Measurements from ENCODE around the gene JDP2.
"Not testable (repeated sequence)": the region's sequence is repeated elsewhere in the genome, so short reads cannot be mapped to it uniquely, and the experiment has no call there.

The JDP2 gene, protein sequence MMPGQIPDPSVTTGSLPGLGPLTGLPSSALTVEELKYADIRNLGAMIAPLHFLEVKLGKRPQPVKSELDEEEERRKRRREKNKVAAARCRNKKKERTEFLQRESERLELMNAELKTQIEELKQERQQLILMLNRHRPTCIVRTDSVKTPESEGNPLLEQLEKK

GRCh38 chr14:75427482-75428229 is at the start of gene JDP2:
Gene JDP2, plus strand, starts transcription at chr14:75428022. Its CDS starts 9,899 bp downstream, at chr14:75437921.
- peak; percentile 86 for DNase-seq (ENCODE audit: low read depth, low spot score)

DNA sequence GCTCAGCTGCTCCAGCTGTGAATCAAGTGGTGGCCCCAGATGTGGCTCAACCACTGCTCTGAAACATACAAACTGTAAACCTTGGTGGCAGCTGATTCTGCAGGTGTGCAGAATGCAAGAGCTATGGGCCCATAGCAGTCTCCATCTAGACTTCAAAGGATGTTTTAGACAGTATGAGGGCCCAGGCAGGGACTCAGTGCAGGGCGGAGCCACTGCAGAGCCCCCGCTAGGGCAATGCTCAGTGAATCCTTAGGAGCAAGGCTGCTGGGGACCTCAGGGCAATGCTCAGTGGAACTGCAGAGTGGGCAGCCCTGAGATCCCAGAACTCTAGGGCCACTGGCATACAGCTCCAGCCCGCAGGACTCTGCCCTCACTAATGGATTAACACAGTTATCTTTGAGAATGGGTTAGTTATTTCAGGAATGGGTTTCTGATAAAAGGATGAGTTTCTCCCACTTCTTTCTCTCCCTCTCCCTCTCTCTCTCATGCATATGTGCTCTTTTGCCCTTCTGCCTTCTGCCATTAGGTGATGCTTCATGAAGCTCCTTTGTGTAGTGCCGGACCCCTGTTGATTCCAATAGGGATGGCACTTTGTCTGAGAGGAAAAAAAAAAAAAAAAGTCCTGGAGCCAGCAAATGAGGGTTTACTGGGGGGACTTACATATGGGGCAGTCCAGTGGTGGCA is 48.4 kb upstream of the JDP2 start:
- DNase-seq (ENCODE audit: low read depth, low spot score), result peak; percentile 15

- DNase-seq (ENCODE audit: low read depth, low spot score), result no peak
Observed at GRCh38 chr14:75379930-75380270, 47.9 kb upstream of the JDP2 start.

DNA sequence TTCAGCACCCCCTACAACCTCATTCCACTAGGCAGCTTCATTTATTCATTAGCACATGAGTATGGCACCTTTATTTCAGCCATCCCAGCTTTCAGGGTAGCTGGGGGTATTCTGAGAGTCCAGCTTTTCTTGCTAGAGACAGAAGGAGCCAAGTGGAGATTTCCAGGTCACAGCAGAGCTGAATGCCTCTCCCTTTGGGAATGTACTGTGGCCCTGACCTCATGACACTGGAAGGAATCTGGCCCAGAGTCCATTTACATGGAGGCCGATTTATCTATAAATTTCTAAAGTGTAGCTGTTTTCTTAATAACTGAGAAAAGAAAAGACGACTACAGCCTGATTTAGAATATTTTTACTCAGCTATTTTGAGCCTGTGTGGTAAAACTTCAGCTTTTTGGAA is 47.2 kb upstream of the JDP2 start:
- DNase-seq (ENCODE audit: low read depth, low spot score), result no peak

DNA sequence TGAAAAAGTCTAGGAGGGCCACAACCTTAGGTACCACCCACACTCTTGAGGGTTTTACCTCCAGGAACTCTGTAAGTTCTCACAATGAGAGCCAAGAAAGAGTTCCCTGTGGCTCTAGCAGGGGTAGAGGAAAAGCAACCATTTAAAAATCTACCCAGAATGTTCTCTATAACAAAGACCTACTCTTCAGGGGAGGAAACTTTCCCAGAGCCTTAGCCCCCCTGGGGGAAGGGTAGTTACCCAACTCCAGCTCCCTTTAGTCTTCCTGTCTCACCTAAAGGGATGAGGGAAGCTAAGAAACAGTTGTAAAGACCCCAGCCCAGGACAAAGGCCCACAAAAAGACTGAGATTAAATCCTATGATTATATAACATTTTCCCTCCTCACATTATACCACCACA is 46.2 kb upstream of the JDP2 start:
- DNase-seq (ENCODE audit: low read depth, low spot score), result no peak

- DNase-seq (ENCODE audit: low read depth, low spot score), result not testable (repeated sequence)
Observed at GRCh38 chr14:75383219-75383618, 44.6 kb upstream of the JDP2 start.

DNA sequence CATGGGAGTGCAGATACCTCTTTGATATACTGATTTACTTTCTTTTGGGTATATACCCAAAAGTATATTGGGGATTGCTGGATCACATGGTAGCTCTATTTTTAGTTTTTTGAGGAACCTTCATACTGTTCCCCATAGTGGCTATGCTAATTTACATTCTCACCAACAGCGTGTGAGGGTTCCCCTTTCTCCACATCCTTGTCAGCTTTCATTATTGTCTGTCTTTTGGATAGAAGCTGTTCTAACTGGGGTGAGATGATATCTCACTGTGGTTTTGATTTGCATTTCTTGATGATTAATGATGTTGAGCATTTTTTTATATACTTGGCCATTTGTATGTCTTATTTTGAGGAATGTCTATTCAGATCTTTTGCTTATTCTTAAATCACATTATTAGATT is 44.1 kb upstream of the JDP2 start:
- DNase-seq (ENCODE audit: low read depth, low spot score), result no peak

- no peak for DNase-seq (ENCODE audit: low read depth, low spot score)
Observed at GRCh38 chr14:75389679-75390078, 38.1 kb upstream of the JDP2 start.

DNA sequence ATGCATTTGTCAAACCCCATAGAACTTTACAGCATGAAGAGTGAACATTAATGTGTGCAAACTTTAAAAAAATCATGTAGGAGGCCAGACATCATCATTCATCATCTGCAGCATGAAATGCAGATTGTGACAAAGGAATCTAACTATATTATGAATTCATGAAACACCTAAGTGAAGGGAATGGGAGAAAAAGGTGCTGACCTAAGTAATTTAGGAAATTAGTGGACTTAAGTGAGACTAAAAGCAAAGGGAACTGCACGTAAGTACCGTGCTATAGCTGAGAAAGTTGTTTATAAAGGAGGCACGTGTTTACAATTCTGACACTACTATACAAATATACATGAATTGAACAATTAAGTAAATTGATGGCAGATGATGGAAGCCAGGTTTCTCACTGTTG is 37.6 kb upstream of the JDP2 start:
- no peak for DNase-seq (ENCODE audit: low read depth, low spot score)

GRCh38 chr14:75391953-75392352 is 35.9 kb upstream of the JDP2 start:
- DNase-seq (ENCODE audit: low read depth, low spot score), result no peak

DNA sequence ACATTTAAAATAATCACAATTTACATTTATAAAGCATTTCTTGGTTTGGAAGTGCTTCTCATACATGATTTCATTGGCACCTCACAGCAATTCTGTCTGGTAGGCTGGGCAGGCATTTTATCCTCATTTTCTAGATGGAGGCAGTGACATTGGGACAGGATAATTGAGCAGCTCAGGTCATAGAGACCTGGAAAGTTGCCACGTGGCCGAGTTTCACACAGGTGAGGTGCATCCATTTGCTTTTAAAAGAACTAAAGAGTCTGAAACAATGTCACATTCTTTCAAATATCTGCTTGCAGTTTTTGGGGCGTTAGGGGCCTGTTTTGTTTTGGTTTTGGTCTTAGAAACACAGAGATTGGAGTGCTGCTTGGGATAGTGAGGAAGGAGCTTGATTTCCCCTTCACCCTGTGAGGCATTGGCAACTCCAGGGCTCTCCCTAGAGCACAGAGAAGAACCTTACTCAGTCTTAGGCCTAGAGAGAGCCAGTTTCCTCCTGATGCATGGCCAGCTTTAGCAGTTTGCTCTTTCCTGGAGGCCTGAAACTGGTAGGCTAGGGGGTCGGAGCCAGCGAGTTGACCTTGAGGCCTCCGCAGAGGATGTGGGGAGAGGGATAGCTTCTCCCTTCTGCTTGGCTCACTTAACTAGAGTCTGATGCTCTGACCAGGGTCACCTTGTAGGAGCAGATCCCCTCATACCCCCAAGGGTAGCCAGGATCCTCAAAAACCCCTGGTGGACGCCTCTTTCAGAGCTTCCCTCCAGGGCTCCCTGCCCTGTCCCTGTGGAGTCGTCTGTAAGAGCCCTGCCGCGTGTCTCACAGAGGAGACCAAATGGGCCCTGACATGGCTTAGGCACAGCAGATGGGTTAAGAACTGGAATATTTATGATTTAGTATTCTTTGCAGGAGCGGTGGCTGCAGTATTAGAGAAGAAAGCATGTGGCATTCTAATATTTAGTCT is 34.9 kb upstream of the JDP2 start:
- DNase-seq (ENCODE audit: low read depth, low spot score), result no peak

DNA sequence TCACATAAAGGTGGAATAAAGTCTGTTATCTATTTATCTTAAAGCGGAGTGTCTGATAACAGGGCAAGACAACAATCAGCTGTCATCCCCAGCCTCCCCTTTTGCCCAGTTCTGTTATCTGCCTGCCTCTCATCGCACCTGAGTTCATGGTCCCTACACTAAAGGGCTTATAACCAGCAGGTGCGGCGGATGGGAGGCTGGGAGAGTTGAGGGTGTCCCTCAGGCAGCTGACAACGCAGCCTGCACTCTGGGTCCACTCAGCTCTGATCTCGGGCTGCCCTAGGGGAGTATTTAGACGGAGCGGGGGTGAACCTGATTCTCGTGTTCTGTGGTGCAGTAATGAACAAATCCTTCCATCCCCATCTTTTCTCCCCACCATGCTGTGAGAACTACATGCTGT is 34.0 kb upstream of the JDP2 start:
- DNase-seq (ENCODE audit: low read depth, low spot score), result no peak

DNA sequence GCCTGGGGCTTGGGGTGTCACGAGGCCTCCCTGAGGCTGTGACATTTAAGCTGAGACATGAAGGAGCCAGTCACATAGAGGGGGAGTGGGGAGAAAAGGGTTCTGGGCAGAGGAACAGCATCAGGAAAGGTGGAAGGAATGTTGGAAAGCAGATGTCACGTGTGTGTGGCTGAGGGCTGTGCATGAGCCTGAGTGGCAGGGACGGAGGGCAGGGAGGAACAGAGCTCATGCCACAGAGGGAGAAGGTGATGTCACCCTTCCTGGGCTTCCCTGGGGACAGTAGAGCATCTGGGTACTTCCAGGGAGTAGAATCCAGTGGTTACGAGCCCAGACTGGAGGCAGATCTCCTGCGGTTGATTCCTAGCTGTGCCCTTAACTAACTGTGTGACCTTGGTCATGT is 32.0 kb upstream of the JDP2 start:
- no peak for DNase-seq (ENCODE audit: low read depth, low spot score)

- DNase-seq (ENCODE audit: low read depth, low spot score), result no peak
Observed at GRCh38 chr14:75399321-75399720, 28.5 kb upstream of the JDP2 start.

GRCh38 chr14:75399843-75400775 is 27.7 kb upstream of the JDP2 start:
- DNase-seq (ENCODE audit: low read depth, low spot score), result peak; percentile 42

- DNase-seq (ENCODE audit: low read depth, low spot score), result peak; percentile 64
Observed at GRCh38 chr14:75401361-75401760, 26.5 kb upstream of the JDP2 start.

DNA sequence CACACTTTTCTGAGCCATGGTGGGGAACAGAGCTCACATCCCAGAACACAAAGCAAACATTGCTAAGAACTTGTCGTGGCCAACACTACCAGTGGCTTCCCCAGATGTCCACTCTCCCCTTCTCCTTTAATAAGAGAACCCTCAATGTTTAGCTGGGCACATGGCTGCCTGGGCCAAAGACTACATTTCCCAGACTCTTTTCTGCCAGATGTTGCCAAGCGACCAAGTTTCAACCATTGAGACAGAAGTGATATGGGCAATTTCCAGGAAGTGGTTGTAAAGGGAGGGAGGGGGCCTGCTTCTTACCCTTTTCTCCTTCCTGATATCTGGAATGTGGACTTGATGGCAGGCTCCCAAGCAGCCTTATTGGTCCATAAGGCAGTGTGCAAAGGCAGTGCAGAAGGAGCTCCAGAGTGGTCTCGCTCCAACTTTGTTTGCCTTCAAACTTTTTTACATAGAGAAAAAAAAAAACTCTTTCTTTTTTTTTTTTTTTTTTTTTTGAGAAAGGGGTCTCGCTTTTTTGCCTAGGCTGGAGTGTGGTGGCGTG is 24.9 kb upstream of the JDP2 start:
- DNase-seq (ENCODE audit: low read depth, low spot score), result no peak

- DNase-seq (ENCODE audit: low read depth, low spot score), result no peak
Observed at GRCh38 chr14:75404847-75405246, 23.0 kb upstream of the JDP2 start.

GRCh38 chr14:75406102-75406501 is 21.7 kb upstream of the JDP2 start:
- no peak for DNase-seq (ENCODE audit: low read depth, low spot score)

- DNase-seq (ENCODE audit: low read depth, low spot score), result no peak
Observed at GRCh38 chr14:75406856-75407255, 21.0 kb upstream of the JDP2 start.

Measured in ELF-1 (cell line).